ENCODE measurements around the gene OSTN. TPM values are rescaled to one million over a fixed set of nuclear protein-coding genes. Genes with fewer than 3 reads are reported as not detected.
A peak's percentile ranks its signal among the peaks of the same experiment; 100 is the strongest.
"Not testable (repeated sequence)": the region's sequence is repeated elsewhere in the genome, so short reads cannot be mapped to it uniquely, and the experiment has no call there.

OSTN gene
- total and polyA plus RNA-seq, 5 donors: 0.06 to 1.1 (median 0.18) TPM; not detected in 1

GRCh38 chr3:191263850-191264249, 64.8 kb downstream of the OSTN start:
- peak in 1 of 2 donors; percentile 26 for ATAC-seq
- Histone ChIP-seq H3K4me3 (ENCODE audit: low read length) (no peak overlapping the region), H3K27ac (ENCODE audit: low read length) (no peak overlapping the region), H3K4me1 (ENCODE audit: control insufficient read depth, insufficient read depth, low read length) (no peaks in the 10 kb centered on the region), H3K9me3 (ENCODE audit: control insufficient read depth, low read length) (no peaks in the 10 kb centered on the region), H3K27me3 (ENCODE audit: control insufficient read depth, insufficient read depth) (no peaks in the 10 kb centered on the region)
- DNase-seq: no peak
- intact Hi-C loops (cut with DNase I): loop anchor here in 1 of 4 donors (10.0 kb wide), 1 partner anchor 121 kb away; no protein-coding TSS in a partner anchor
- 48% methylated on average over 3 of the region's 3 CpGs for WGBS

- Histone ChIP-seq H3K27me3 (ENCODE audit: control insufficient read depth, insufficient read depth) (no peaks in the 10 kb centered on the region), H3K4me3 (ENCODE audit: low read length) (no peak overlapping the region), H3K4me1 (ENCODE audit: control insufficient read depth, insufficient read depth, low read length) (no peaks in the 10 kb centered on the region), H3K27ac (ENCODE audit: low read length) (no peak overlapping the region), H3K9me3 (ENCODE audit: control insufficient read depth, low read length) (no peaks in the 10 kb centered on the region)
- no peak for ATAC-seq
- DNase-seq: no peak
- intact Hi-C loops (cut with DNase I): loop anchor here in 1 of 4 donors (10.0 kb wide), 1 partner anchor 116 kb away; no protein-coding TSS in a partner anchor
These were observed 69.7 kb downstream of the OSTN start for GRCh38 chr3:191268737-191269136.

GRCh38 chr3:191269289-191270085, 70.4 kb downstream of the OSTN start:
- Histone ChIP-seq H3K4me1 (ENCODE audit: control insufficient read depth, insufficient read depth, low read length) (no peaks in the 10 kb centered on the region), H3K27me3 (ENCODE audit: control insufficient read depth, insufficient read depth) (no peaks in the 10 kb centered on the region), H3K4me3 (ENCODE audit: low read length) (no peak overlapping the region), H3K9me3 (ENCODE audit: control insufficient read depth, low read length) (no peaks in the 10 kb centered on the region), H3K27ac (ENCODE audit: low read length) (no peak overlapping the region)
- 72% methylated on average over 5 of the region's 5 CpGs for WGBS
- DNase-seq (no peak), ATAC-seq (no peak)
- intact Hi-C loops (cut with DNase I): loop anchor here in 1 of 4 donors (10.0 kb wide), 1 partner anchor 115 kb away; no protein-coding TSS in a partner anchor

GRCh38 chr3:191275244-191275643, 76.2 kb downstream of the OSTN start:
- H3K4me1 ChIP-seq (ENCODE audit: control insufficient read depth, insufficient read depth, low read length); intact Hi-C loops (cut with DNase I); ATAC-seq; H3K27me3 ChIP-seq (ENCODE audit: control insufficient read depth, insufficient read depth); DNase-seq; H3K27ac ChIP-seq (ENCODE audit: low read length); H3K4me3 ChIP-seq (ENCODE audit: low read length); H3K9me3 ChIP-seq (ENCODE audit: control insufficient read depth, low read length): not testable (repeated sequence)
- WGBS: 95% methylated on average over 14 of the region's 14 CpGs

GRCh38 chr3:191275751-191276150, 76.7 kb downstream of the OSTN start:
- no peak for DNase-seq
- H3K27ac ChIP-seq (ENCODE audit: low read length): no peak overlapping the region

GRCh38 chr3:191280111-191280510, 81.1 kb downstream of the OSTN start:
- WGBS: 25% methylated on average over 1 of the region's 1 CpG
- Histone ChIP-seq H3K4me3 (ENCODE audit: low read length) (no peak overlapping the region), H3K9me3 (ENCODE audit: control insufficient read depth, low read length) (no peaks in the 10 kb centered on the region), H3K27me3 (ENCODE audit: control insufficient read depth, insufficient read depth) (no peaks in the 10 kb centered on the region), H3K4me1 (ENCODE audit: control insufficient read depth, insufficient read depth, low read length) (no peaks in the 10 kb centered on the region), H3K27ac (ENCODE audit: low read length) (no peak overlapping the region)
- no peak for ATAC-seq
- no peak for DNase-seq
- intact Hi-C loops (cut with DNase I): no loop called here

More at GRCh38 chr3:191275751-191276150, 76.7 kb downstream of the OSTN start:
- Histone ChIP-seq H3K27me3 (ENCODE audit: control insufficient read depth, insufficient read depth) (no peaks in the 10 kb centered on the region), H3K9me3 (ENCODE audit: control insufficient read depth, low read length) (no peaks in the 10 kb centered on the region), H3K4me3 (ENCODE audit: low read length) (no peak overlapping the region), H3K4me1 (ENCODE audit: control insufficient read depth, insufficient read depth, low read length) (no peaks in the 10 kb centered on the region)
- ATAC-seq: no peak
- intact Hi-C loops (cut with DNase I): no loop called here

GRCh38 chr3:191280882-191281281, 81.8 kb downstream of the OSTN start:
- H3K27me3 ChIP-seq (ENCODE audit: control insufficient read depth, insufficient read depth): no peaks in the 10 kb centered on the region
- DNase-seq: no peak
- no peak overlapping the region for H3K4me3 ChIP-seq (ENCODE audit: low read length)
- ATAC-seq: no peak
- intact Hi-C loops (cut with DNase I): no loop called here
- H3K9me3 ChIP-seq (ENCODE audit: control insufficient read depth, low read length): no peaks in the 10 kb centered on the region
- no peaks in the 10 kb centered on the region for H3K4me1 ChIP-seq (ENCODE audit: control insufficient read depth, insufficient read depth, low read length)
- no peak overlapping the region for H3K27ac ChIP-seq (ENCODE audit: low read length)

GRCh38 chr3:191282251-191283185, 83.5 kb downstream of the OSTN start:
- intact Hi-C loops (cut with DNase I): no loop called here
- no peak overlapping the region for H3K27ac ChIP-seq (ENCODE audit: low read length)
- WGBS: 60% methylated on average over 4 of the region's 4 CpGs
- H3K9me3 ChIP-seq (ENCODE audit: control insufficient read depth, low read length): no peaks in the 10 kb centered on the region
- ATAC-seq (no peak), DNase-seq (no peak)
- no peak overlapping the region for H3K4me3 ChIP-seq (ENCODE audit: low read length)
- H3K4me1 ChIP-seq (ENCODE audit: control insufficient read depth, insufficient read depth, low read length): no peaks in the 10 kb centered on the region
- no peaks in the 10 kb centered on the region for H3K27me3 ChIP-seq (ENCODE audit: control insufficient read depth, insufficient read depth)

GRCh38 chr3:191283400-191283799, 84.4 kb downstream of the OSTN start:
- ATAC-seq: no peak
- no peak for DNase-seq
- no peaks in the 10 kb centered on the region for H3K4me1 ChIP-seq (ENCODE audit: control insufficient read depth, insufficient read depth, low read length)
- no peak overlapping the region for H3K27ac ChIP-seq (ENCODE audit: low read length)
- H3K4me3 ChIP-seq (ENCODE audit: low read length): no peak overlapping the region
- no peaks in the 10 kb centered on the region for H3K27me3 ChIP-seq (ENCODE audit: control insufficient read depth, insufficient read depth)
- WGBS: 91% methylated on average over 2 of the region's 2 CpGs
- no peaks in the 10 kb centered on the region for H3K9me3 ChIP-seq (ENCODE audit: control insufficient read depth, low read length)
- intact Hi-C loops (cut with DNase I): no loop called here

- H3K4me1 ChIP-seq (ENCODE audit: control insufficient read depth, insufficient read depth, low read length): no peaks in the 10 kb centered on the region
- peak overlapping the region; percentile 15 for H3K4me3 ChIP-seq (ENCODE audit: low read length)
- no peaks in the 10 kb centered on the region for H3K9me3 ChIP-seq (ENCODE audit: control insufficient read depth, low read length)
- DNase-seq (no peak), ATAC-seq (no peak)
- 47% methylated on average over 4 of the region's 4 CpGs for WGBS
- no peaks in the 10 kb centered on the region for H3K27me3 ChIP-seq (ENCODE audit: control insufficient read depth, insufficient read depth)
- intact Hi-C loops (cut with DNase I): no loop called here
- H3K27ac ChIP-seq (ENCODE audit: low read length): no peak overlapping the region
These were observed 91.4 kb downstream of the OSTN start for GRCh38 chr3:191290311-191291025.
